ENCODE data around the gene IGF1R. TPM values are rescaled to one million over a fixed set of nuclear protein-coding genes. Genes with fewer than 3 reads are reported as not detected.

The IGF1R gene
- total and polyA plus RNA-seq, 12 donors: 8.6 to 138 (median 66.0) TPM

- DNase-seq: peak in 1 of 7 donors; percentile 1
- Histone ChIP-seq H3K9me3 (replicated peaks in 1 of 3) (no peaks in the 10 kb centered on the region), H3K4me3 (no peak overlapping the region), H3K27me3 (no peaks in the 10 kb centered on the region), H3K4me1 (replicated peaks in 1 of 2) (peaks cover 59 to 98% of the 10 kb centered on the region in 2 donors), H3K27ac (peak overlapping the region in 4 of 5 donors; percentile 40 to 70 (median 59)), H3K36me3 (replicated peaks in 1 of 2) (no peaks in the 10 kb centered on the region)
- 59 to 64% (median 61%) methylated on average over 6 of the region's 6 CpGs for WGBS, 4 donors
- TF ChIP-seq CTCF (IDR thresholded peaks at IDR 0.05) (no peak), POLR2A (IDR thresholded peaks at IDR 0.05) (no peak)
- intact Hi-C loops (cut with DNase I): no loop called here
These were observed 23.0 kb downstream of the IGF1R start for GRCh38 chr15:98671060-98672008.

GRCh38 chr15:98673133-98673532 lies 24.8 kb downstream of the IGF1R start:
- no peak for DNase-seq
- H3K36me3 ChIP-seq (replicated peaks in 1 of 2): no peaks in the 10 kb centered on the region
- TF ChIP-seq CTCF (IDR thresholded peaks at IDR 0.05): no peak
- no peak for TF ChIP-seq POLR2A (IDR thresholded peaks at IDR 0.05)
- H3K4me3 ChIP-seq: no peak overlapping the region
- intact Hi-C loops (cut with DNase I): no loop called here
- 91 to 98% (median 95%) methylated on average over 4 of the region's 4 CpGs for WGBS, 4 donors
- peaks cover 62 to 98% of the 10 kb centered on the region in 2 donors for H3K4me1 ChIP-seq (replicated peaks in 1 of 2)
- no peaks in the 10 kb centered on the region for H3K9me3 ChIP-seq (replicated peaks in 1 of 3)
- no peaks in the 10 kb centered on the region for H3K27me3 ChIP-seq
- H3K27ac ChIP-seq: peak overlapping the region in 3 of 5 donors; percentile 9 to 82 (median 23)

- Histone ChIP-seq H3K36me3 (replicated peaks in 1 of 2) (no peaks in the 10 kb centered on the region), H3K27me3 (no peaks in the 10 kb centered on the region), H3K27ac (peak overlapping the region in 3 of 5 donors; percentile 36 to 85 (median 82)), H3K4me1 (replicated peaks in 1 of 2) (peaks cover 50 to 95% of the 10 kb centered on the region in 2 donors), H3K4me3 (no peak overlapping the region), H3K9me3 (replicated peaks in 1 of 3) (no peaks in the 10 kb centered on the region)
- intact Hi-C loops (cut with DNase I): no loop called here
- no peak for TF ChIP-seq CTCF (IDR thresholded peaks at IDR 0.05)
- peak in 1 of 2 donors; percentile 26 for TF ChIP-seq POLR2A (IDR thresholded peaks at IDR 0.05)
- WGBS, 4 donors: 46 to 66% (median 61%) methylated on average over 9 of the region's 9 CpGs
- DNase-seq: peak in 2 of 7 donors; percentile 42 to 64
These were observed 26.0 kb downstream of the IGF1R start for GRCh38 chr15:98674336-98674735.

GRCh38 chr15:98676586-98677270 lies 28.4 kb downstream of the IGF1R start:
- 43 to 54% (median 48%) methylated on average over 7 of the region's 7 CpGs for WGBS, 4 donors
- intact Hi-C loops (cut with DNase I): no loop called here
- H3K4me3 ChIP-seq: peak overlapping the region in 1 of 4 donors; percentile 20
- peak overlapping the region; percentile 68 to 85 (median 82) for H3K27ac ChIP-seq
- TF ChIP-seq CTCF (IDR thresholded peaks at IDR 0.05) (no peak), POLR2A (IDR thresholded peaks at IDR 0.05) (no peak)
- H3K9me3 ChIP-seq (replicated peaks in 1 of 3): no peaks in the 10 kb centered on the region
- no peaks in the 10 kb centered on the region for H3K27me3 ChIP-seq
- H3K4me1 ChIP-seq (replicated peaks in 1 of 2): peaks cover 44 to 80% of the 10 kb centered on the region in 2 donors
- H3K36me3 ChIP-seq (replicated peaks in 1 of 2): no peaks in the 10 kb centered on the region
- DNase-seq: peak in 4 of 7 donors; percentile 55 to 68 (median 60)

All from adrenal gland (tissue), 12 donors.